GM18526 (cell line): ENCODE results near the gene MYLIP.

Source experiments
- POLR2A ChIP-seq: IDR thresholded peaks from 3 replicates; pipeline ENCODE4 v1.6.1; 2011; ENCODE audit not compliant: insufficient read length; ENCODE audit errors: extremely low read depth

MYLIP gene

DNA sequence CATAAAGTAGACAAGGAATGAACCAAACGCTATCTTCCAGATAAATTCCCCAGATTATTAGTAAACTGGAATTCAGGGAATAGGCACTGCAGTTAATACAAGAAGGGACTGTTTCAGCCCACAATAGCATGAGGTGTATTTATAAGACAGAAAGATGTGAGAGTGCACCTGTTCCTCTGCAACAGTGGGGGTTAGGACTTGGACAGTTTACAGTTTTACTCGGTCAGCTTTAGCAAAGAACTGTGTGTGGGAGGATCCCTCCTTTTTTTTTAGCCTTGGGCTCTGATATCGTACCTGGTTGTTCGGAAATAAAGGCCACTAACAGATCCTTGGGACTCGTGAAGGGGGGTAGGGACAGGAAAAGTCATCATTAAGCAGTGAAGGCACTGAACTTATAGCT, 2.0 kb upstream of the MYLIP start:
- TF ChIP-seq POLR2A, result no peak

DNA sequence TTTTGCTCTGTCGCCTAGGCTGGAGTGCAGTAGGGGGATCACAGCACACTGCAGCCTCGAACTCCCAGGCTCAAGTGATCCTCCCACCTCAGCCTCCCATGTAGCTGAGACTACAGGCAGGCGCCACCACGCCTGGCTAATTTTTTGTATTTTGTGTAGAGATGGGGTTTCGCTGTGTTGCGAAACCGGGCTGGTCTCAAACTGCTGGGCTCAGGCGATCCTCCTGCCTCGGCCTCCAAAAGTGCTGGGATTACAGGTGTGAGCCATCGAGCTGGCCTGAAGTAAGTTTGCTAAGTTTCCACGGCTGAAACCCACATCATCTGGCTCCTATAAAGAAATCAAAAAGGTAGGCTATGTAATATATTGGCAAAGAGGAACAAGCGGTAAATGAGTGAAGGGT, 1.4 kb upstream of the MYLIP start:
- no peak for TF ChIP-seq POLR2A

DNA sequence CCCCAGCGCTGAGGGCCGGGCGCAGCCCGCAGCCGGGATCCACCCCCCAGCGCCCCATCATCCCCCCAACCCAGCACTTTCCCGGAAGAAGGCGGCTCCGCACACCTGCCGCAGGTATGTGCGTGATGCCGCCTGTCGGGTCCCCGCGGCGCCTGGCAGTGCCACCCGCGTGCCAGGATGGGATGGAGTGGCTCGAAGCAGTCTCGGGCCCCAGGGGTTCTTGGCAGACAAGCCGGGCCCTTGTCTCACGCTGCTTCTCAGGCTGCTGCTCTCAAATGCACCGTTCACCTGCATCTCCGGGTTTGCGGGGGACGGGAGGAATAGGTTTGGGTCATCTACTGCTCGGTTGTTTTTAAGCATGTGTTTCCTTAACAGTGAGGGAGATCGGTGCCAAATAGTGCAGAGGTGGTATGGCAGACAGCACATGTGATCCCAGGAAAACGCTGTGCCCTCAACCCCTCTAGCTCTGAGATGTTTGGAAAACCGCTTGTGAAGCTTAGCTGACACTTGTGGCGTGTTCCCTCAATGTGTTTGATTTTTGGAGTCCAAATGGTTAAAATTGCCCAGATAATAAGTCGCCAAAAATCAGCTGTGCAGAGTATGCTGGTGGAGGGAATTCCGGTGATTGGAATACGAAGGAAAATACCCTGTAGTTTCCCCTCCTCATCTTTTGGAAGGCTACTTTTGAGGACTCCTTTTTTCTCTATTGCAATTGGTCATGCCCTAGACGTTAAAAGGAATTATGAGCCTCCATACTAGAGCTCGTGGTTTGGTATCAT, 926 bp downstream of the MYLIP start:
- TF ChIP-seq POLR2A, result no peak

DNA sequence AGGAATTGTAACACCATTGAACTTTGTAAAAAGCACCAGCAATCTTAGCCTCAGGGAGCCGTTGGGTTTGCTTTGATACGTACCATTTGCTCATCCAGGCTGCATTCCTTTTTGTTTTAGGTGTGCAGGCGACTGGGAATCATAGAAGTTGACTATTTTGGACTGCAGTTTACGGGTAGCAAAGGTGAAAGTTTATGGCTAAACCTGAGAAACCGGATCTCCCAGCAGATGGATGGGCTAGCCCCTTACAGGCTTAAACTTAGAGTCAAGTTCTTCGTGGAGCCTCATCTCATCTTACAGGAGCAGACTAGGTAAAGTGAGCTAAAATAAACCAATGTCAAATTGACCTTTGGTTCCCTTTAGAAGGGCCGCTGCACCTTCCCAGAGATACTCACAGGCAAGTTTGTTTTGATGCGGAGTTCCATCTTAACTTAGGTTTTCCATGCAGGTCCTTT, 1.6 kb downstream of the MYLIP start:
- TF ChIP-seq POLR2A, result no peak

DNA sequence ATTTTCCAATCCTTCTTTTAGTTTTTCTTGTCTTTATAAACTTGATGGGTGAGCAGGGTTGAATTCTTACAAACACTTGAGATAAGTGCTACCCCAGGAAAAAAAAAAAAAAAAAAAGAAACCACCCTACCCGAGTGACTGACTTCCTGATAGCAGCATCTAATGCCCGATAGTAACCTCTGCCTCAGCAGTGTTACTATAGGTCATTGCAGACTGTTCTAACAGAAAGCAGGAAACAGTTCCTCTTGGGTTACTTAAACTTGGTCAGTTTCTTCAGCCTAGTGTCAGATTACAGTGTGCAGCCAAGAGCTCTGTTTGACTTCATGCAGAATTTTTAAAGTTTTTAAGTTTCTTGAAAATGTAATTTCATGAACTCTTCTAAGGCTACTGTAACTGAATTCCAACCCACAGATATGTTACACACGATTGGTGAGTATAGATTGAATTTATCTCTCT, 2.1 kb downstream of the MYLIP start:
- TF ChIP-seq POLR2A, result peak; percentile 22

DNA sequence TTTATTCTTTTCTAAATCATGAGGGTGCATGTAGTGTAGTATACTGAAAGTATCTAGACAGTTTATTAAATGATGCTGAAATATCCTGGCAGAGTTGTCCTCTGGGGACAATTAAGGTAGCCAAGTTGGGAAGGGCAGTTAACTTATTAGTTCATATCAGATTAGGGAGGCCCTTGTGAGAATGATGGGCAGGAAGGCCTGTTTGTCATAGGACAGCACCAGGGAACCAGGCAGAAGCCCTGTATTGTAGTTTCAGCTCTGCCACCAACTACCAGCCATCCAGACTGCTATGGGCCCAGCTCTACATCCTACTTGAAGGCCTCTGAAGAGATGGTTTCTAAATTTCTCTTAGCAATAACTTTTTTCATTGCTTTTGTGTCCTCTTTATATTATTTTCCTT, 4.0 kb downstream of the MYLIP start:
- TF ChIP-seq POLR2A, result no peak

DNA sequence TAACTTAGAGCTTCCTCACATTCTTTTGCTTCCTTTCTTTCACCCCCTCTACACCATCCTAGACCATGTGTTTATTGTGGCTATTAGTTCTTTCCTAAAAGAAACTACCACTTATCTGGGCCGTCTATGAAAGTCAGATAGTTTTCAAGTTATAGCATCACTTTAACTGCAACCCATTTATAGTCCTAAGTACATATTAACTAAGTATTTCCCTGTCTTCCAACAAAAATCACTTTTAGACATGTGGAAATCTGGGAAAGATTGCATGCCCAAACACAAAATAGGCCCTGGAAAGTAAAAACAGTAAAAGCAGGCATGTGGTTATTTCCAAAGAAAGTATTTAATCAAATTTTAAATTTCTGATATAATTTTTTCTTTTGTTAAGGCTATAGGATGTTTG, 5.5 kb downstream of the MYLIP start:
- no peak for TF ChIP-seq POLR2A

DNA sequence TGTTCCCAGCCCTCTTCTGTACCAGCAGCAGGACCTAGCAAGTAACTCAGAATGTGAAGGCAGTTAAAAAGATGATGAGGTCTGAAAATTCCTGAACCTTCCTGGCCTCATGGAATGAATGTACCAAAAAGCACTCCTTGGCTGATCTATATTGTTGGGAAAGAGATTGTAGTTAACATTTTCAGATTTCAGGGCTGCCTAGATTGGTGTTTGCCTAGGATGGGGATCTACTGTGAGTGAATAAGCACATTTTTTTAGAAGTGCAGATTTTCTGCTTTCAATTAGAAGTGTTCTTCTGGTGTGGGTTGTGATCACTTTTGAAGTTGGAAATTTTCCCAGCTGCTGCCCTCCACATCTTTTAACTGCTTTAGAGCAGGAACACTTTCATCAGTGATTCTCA, 6.2 kb downstream of the MYLIP start:
- no peak for TF ChIP-seq POLR2A

DNA sequence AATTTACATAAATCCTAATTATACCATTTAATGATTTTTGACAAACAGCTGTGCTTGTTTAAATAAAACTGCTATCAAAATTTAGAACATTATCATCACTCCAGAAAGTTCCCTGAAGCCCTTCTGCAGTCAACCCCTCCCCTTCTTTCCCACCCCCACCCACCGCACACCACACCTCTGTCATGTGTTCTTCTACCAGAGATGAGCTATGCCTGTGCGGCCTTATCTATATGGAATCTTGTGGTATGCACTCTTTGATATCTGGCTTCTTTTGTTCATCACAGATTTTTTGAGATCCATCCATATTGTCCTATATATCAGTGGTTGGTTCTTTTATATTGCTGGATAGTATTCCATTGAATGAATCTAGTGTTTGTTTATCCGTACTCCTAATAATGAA, 7.2 kb downstream of the MYLIP start:
- TF ChIP-seq POLR2A, result no peak

DNA sequence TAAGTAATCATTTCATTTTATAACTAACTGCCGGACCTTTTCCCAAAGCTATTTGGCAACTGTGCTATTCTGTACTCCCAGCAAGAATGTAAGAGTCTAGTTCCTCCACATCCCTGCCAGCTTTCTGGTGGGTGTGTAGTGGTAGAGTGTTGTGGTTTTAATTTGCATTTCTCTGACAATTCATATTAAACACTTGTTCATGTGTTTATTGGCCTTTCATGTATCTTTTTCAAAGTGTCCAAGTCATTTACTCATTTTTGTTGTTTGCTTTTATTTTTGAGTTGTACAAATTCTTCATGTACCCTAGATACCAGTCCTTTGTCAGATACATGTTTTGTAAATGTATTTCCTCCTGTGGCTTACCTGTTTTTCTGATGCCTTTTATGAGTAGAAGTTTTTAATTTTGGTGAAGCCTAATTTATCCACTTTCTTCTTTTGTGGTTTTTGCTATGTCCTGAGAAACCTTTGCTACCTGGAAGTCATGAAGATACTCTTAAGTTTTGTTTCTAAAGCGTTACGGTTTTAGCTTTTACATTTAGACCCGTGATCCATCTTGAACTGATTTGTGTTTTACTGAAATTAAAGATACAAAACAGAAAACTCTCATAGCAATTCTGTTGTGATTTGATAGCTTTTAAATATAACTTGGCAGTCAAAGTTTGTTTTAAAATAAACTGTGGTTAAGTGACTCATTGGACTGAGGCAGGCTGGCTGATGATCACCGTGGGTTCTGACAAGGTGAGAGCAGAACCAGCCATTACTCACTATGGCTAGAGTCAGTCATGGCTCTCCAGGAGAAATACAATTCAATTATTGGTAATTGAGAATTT, 8.0 kb downstream of the MYLIP start:
- no peak for TF ChIP-seq POLR2A

DNA sequence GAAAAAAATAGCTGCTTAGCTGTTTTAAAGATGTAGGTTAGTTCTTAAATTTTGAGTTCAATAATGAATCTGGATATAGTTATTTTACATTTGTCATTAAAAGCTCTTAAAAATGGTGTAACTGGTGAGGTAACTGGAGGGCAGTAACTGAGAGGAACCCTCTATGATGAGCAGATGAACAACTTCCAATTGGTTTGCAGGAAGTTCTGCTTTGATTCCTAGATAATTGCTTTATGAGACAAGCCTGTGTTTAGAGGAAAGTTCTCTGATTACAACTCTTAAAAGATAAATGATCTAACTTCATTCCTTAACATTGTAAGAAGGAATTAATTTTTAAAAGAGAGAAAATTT, 8.5 kb downstream of the MYLIP start:
- TF ChIP-seq POLR2A, result no peak

DNA sequence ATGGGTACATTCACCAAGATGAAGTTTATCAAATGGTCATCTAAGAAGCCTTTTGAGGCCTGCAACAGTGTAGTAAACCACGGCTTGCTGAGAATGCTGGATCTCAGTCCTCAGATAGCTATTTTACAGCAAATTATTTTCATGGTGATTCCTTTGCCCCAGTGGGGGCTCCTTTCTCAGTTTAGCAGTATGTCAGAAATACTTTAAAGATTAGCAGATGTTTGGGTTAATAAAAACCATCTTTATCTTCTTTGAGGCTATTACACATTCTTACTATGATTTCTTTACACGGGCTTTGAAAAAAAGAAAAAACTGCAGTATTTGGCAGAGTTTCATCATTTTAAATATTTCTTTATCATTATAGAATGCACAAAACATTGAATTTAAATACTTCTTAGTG, 10.7 kb downstream of the MYLIP start:
- TF ChIP-seq POLR2A, result no peak

DNA sequence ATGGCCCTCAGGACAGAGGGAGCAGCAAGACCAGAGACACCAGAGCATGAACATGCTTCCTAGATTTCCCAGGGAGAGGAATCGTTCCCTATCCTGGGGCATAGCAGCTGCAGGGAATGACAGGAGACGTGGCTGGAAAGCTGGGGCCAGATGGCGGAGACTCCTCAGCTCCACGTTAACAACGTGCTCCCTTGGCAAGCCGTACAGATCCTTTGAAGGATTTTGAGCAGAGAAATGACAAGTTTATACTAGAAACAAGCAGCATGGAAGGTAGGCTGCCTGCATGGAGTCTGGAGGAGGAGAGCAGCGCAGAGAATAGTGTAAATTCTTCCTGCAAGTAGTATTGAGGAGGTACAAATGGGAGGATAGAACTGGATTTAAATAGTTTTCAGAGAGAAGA, 11.7 kb downstream of the MYLIP start:
- no peak for TF ChIP-seq POLR2A

DNA sequence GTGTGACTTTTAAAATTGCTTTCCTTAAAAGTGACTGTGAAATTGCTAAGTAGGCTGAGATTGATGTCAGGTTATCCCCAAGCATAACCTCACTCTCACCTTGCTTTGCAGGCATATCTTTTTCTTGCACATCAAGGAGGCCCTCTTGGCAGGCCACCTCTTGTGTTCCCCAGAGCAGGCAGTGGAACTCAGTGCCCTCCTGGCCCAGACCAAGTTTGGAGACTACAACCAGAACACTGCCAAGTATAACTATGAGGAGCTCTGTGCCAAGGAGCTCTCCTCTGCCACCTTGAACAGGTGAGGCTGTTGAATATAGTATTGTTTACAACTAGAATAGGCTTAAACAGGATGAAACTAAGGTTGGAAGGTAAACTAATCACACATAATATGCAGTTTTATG, 12.6 kb downstream of the MYLIP start:
- no peak for TF ChIP-seq POLR2A

DNA sequence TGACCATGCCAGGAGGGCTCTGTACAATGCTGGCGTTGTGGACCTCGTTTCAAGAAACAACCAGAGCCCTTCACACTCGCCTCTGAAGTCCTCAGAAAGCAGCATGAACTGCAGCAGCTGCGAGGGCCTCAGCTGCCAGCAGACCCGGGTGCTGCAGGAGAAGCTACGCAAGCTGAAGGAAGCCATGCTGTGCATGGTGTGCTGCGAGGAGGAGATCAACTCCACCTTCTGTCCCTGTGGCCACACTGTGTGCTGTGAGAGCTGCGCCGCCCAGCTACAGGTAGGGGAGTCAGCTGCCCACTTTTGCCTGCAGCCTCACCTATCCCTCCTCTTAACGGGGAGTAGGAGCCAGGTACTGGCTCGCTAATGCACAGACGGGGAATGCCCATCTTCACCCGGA, 16.2 kb downstream of the MYLIP start:
- TF ChIP-seq POLR2A, result no peak

DNA sequence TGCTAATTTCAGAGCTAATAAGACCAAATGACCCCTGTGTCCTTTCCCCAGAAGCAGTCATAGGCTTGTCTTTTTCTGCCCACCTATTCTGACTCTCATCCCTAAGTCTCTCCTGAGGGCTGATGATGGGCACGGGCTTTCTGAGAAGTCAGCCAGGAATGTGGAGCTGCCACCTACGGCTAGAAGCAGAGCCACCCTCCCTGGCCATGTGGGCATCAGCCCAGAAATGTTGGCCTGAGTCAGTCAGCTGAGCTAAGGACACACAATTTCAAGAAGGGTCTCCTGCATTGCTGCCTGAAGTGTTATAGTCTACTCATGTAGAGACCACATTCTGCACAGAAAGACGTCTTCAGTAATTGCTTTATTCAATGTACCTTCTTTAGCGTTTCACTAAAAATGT, 17.1 kb downstream of the MYLIP start:
- TF ChIP-seq POLR2A, result no peak
